ENCODE data around the gene PARD3B. TPM values are rescaled to one million over a fixed set of nuclear protein-coding genes. Genes with fewer than 3 reads are reported as not detected.

PARD3B gene
- total RNA-seq, 1 experiment from 2014 or later = 0.63 TPM

DNA sequence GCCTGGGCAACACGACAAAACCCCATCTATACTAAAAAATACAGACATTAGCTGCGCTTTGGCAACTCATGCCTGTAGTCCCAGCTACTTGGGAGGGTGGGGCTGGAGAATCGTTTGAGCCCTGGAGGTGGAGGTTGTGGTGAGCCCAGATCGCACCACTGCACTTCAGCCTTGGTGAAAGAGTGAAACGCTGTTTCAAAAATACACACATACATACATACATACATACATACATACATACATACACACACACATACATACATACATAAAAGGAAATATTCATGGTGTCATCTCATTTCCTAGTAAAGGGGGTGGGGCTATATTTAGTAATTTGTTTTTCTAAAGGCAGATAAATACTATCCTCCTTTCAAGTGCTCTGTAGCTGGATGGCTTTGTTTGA is 205.1 kb downstream of the PARD3B start:
- no peak for DNase-seq (ENCODE audit: low read depth)

DNA sequence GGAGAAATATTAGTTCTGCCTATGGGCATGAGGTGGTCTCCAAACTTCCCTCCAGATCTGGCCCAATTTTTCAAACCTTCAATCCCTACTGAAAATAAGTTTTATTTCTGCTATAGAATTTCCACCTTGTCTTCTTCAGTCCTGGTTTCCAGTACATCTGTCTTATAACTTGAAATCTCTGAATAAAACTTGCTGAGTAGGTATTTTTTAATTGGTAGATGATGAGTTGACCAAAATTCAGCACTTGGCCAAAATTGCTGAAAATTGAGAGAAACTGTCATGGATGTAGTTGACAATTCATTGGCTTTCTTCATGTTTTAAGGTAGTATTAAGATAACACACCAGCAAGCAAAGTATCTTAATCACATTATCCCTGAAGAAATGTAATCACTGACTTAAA is 206.2 kb downstream of the PARD3B start:
- no peak for DNase-seq (ENCODE audit: low read depth)

GRCh38 chr2:204753841-204754240 is 208.6 kb downstream of the PARD3B start:
- no peak for DNase-seq (ENCODE audit: low read depth)

GRCh38 chr2:204754898-204755297 is 209.6 kb downstream of the PARD3B start:
- no peak for DNase-seq (ENCODE audit: low read depth)

DNA sequence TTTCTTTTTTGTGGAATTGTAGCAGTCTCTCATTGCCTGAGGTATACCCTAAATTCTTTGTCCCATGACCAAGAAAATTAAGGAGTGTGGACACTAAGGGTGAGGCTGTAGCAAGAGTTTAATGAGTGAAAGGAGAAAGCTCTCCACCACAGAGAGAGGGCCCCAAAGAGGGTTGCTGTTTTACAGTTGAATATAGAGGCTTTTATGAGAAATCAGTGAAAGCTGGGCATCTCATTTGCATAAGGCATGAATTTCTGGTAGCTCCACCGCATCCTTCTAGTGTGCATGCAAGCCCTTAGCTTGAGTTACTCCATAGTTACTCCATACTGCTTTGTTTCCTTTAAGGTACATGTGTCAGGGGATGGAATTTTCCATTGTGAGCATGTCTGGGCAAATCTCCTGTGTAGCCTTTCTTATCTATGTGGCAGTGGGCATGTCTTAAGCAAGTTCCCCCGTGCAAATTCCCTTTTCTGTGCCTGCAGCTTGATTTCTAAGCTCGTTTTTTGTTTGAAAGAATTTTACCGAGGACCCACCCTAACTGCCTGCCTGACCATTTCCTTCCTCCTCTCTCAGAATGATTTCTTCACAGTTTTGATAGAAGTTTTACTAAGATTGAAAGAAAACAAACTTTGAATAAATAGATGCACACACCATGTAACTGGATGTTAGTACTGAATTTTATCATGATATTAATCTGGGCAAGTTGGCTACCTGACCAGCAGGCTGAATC is 218.9 kb downstream of the PARD3B start:
- DNase-seq (ENCODE audit: low read depth) = no peak

DNA sequence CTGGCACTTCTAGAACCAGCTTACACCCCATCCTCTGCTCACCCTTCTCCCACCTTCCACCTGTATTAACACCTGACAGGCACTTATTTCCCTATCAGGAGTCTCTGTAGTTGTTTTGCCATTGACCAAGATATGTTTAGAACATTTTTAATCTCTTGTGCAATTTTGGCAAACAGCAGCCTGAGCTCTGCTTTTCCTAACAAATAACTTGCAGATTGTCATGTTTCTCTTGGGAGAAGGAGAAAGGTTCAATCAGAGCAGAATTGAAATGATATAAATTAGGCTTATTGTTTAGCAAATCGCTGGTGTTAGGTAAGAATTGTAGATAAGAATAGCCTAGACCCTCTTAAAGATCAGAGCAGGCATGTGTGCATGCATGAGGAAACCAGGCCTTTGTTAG is 225.5 kb downstream of the PARD3B start:
- no peak for DNase-seq (ENCODE audit: low read depth)

GRCh38 chr2:204771721-204772120 is 226.4 kb downstream of the PARD3B start:
- DNase-seq (ENCODE audit: low read depth) = no peak

- no peak for DNase-seq (ENCODE audit: low read depth)
Observed at GRCh38 chr2:204772546-204772945, 227.3 kb downstream of the PARD3B start.

DNA sequence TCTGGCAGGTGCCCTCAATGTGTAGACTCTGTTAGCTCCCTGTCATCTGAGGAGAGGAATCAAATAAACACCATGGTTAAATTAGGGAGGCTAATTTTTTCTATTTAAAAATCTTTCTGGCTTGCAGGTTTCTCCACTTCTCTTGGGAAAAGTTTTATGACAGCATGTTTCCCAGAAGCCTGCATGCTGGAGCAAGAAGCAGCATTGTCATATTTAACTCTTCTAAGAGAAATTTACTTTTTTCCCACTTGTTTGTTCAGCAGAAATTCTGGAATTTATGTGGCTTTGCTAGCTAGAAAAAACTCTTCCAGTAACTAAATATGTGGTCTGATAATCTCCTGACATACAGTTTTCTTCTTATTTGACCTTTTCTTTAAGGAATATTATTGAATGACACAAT is 230.5 kb downstream of the PARD3B start:
- DNase-seq (ENCODE audit: low read depth) = no peak

- DNase-seq (ENCODE audit: low read depth) = no peak
Observed at GRCh38 chr2:204776781-204777559, 231.7 kb downstream of the PARD3B start.

DNA sequence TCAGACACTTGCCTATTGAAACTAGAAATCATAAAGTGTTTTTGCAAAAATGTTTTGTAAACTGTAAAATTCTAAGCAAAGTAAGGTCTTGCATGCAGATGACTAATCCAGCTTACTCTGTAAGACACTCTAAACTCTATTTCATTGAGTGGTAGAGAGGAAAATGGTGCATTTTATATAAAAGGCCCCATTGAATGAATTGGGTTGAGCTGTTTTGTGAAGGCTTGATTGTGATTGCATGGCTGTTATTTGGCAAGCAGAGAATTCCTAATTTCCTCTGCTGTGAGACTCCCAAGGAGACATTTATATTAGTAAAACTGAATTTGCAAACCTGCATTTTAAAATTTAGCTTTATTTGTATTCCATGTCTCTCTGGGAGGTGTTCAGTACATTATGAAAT is 234.5 kb downstream of the PARD3B start:
- no peak for DNase-seq (ENCODE audit: low read depth)

- DNase-seq (ENCODE audit: low read depth) = no peak
Observed at GRCh38 chr2:204781941-204782340, 236.7 kb downstream of the PARD3B start.

- DNase-seq (ENCODE audit: low read depth) = no peak
Observed at GRCh38 chr2:204790076-204790475, 244.8 kb downstream of the PARD3B start.

DNA sequence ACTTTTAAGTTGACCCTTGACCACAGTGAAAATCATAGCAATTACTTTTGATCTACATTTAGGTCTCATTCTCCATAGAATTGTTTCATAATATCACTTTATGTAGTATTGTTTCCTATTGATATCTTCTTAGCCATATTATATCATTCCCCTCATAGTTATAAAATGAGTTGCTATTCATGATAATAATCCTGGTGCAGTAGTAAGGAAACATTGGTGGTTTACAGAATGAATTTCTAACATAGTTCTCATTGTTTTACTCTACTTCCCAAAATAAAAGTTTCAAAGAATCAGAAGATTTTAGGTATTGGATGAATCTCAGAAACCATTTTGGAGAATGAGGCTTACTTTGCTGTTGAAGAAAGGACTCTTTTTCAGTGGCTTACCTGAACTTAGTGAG is 246.0 kb downstream of the PARD3B start:
- no peak for DNase-seq (ENCODE audit: low read depth)

GRCh38 chr2:204794624-204795023 is 249.3 kb downstream of the PARD3B start:
- no peak for DNase-seq (ENCODE audit: low read depth)

DNA sequence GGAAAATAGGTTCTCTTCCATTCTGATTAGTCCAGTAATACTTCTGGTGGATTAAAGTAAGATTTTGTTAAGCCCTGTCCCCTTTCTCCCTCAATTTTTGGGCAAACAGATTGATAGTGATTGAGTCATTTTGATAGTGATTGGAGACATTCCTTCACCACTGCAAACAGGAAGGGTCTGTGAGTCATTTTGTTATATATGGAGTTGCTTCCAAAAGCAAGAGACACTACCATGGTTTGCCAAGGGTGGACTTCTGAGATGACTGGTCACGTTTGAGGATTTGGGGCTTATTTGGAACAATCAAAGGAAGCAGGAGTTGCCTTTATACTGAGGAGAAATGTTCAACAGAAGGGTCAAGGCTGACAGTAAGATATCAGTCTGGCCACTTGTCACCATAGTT is 249.9 kb downstream of the PARD3B start:
- peak; percentile 23 for DNase-seq (ENCODE audit: low read depth)

DNA sequence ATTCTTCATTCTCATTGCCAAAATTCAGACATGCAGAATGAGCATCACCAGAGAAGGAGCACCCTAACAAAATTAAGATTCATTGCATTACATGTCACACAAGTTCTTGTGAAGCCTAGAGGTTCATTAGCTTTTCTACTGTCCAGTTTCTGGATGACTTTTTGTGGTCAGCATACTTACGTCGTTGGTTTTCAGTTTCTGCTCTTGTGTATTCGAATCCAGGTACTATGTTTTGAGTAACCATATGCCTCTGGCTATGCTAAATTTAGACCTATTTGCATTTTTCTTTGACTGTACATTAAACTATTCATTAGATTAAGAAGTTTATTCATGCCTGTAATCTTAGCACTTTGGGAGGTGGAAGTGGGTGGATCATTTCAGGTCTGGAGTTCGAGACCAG is 251.3 kb downstream of the PARD3B start:
- no peak for DNase-seq (ENCODE audit: low read depth)

DNA sequence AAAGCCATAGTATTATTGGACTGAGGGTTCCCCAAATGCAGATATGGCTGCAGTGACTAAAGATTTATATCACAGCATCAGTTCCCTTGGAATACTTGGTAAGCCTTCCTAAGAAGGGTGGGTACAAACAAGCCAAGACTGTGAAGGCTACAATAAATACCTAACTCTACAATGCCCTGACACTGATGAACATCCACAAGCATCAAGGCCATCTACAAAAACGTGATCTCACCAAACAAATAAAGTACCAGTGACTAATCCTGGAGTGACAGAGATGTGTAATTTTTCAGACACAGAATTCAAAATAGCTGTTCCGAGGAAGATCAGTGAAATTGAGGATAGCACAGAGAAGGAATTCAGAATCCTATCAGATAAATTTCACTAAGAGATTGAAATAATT is 254.5 kb downstream of the PARD3B start:
- no peak for DNase-seq (ENCODE audit: low read depth)

DNA sequence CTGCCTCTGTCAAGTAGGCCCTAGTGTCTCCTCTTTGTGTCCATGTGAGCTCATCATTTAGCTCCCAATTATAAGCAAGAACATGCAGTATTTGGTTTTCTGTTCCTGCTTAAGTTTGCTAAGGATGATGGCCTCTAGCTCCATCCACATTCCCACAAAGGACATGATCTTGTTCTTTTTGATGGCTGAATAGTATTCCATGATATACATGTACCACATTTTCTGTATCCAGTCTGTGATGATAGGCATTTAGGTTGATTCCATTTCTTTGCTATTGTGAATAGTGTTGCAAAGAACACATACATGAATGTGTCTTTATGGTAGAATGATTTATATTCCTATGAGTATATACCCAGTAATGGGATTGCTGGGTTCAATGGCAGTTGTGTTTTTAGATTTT is 263.2 kb downstream of the PARD3B start:
- no peak for DNase-seq (ENCODE audit: low read depth)

GRCh38 chr2:204824751-204825453 is 279.6 kb downstream of the PARD3B start:
- DNase-seq (ENCODE audit: low read depth) = peak; percentile 44

GRCh38 chr2:204825681-204826080 is 280.4 kb downstream of the PARD3B start:
- no peak for DNase-seq (ENCODE audit: low read depth)

- DNase-seq (ENCODE audit: low read depth) = no peak
Observed at GRCh38 chr2:204827701-204828590, 282.7 kb downstream of the PARD3B start.
